MM.1S (cell line): Measurements from ENCODE around the gene BTBD19.
A peak's percentile ranks its signal among the peaks of the same experiment; 100 is the strongest.

Source experiments
- DNase-seq: peaks from one replicate; pipeline ENCODE4 v3.0.0-alpha.2; 2015
- H2AFZ ChIP-seq: fragments of 300-600 bp; sonication (generic); 2 replicates; pipeline ENCODE4 v1.6.0; 2016; ENCODE audit warnings: antibody characterized with exemption, low read length
- H3F3A ChIP-seq: fragments of 300-600 bp; sonication (generic); 2 replicates; pipeline ENCODE4 v1.6.1; 2016; ENCODE audit warnings: mild to moderate bottlenecking, antibody characterized with exemption, low read length, moderate library complexity, mixed read lengths; ENCODE audit not compliant: insufficient read depth
- H3K27ac ChIP-seq: fragments of 300-600 bp; sonication (generic); 2 replicates; pipeline ENCODE4 v1.5.1; 2016; ENCODE audit warnings: mild to moderate bottlenecking, low read length
- H3K27me3 ChIP-seq: fragments of 300-600 bp; sonication (generic); replicated peaks from 2 replicates; pipeline ENCODE4 v1.6.0; 2016; ENCODE audit warnings: low read length; ENCODE audit not compliant: insufficient read depth
- H3K36me3 ChIP-seq: fragments of 300-600 bp; sonication (generic); replicated peaks from 2 replicates; pipeline ENCODE4 v1.6.1; 2016; ENCODE audit warnings: mild to moderate bottlenecking, low read length, mixed read lengths; ENCODE audit not compliant: insufficient read depth
- H3K4me1 ChIP-seq: fragments of 300-600 bp; sonication (generic); 2 replicates; pipeline ENCODE4 v1.6.1; 2016; ENCODE audit warnings: low read length, mixed read lengths
- H3K4me2 ChIP-seq: fragments of 300-600 bp; sonication (generic); 2 replicates; pipeline ENCODE4 v1.6.0; 2016; ENCODE audit warnings: low read depth, low read length
- H3K4me3 ChIP-seq: fragments of 300-600 bp; sonication (generic); 2 replicates; pipeline ENCODE4 v1.5.1; 2016; ENCODE audit warnings: low read length, mixed read lengths
- H3K79me2 ChIP-seq: fragments of 300-600 bp; sonication (generic); 2 replicates; pipeline ENCODE4 v1.6.1; 2016; ENCODE audit warnings: mixed run types, low read length, mixed read lengths
- H3K9ac ChIP-seq: fragments of 300-600 bp; sonication (generic); 2 replicates; pipeline ENCODE4 v1.6.1; 2016; ENCODE audit warnings: low read length, mixed read lengths
- H3K9me2 ChIP-seq: fragments of 300-600 bp; sonication (generic); replicated peaks from 2 replicates; pipeline ENCODE4 v1.6.1; 2016; ENCODE audit warnings: mild to moderate bottlenecking, low read length, mixed read lengths; ENCODE audit not compliant: insufficient read depth
- H3K9me3 ChIP-seq: fragments of 300-600 bp; sonication (generic); replicated peaks from 2 replicates; pipeline ENCODE4 v1.6.1; 2016; ENCODE audit warnings: mild to moderate bottlenecking, low read length, mixed read lengths; ENCODE audit not compliant: insufficient read depth
- H4K20me1 ChIP-seq: fragments of 300-600 bp; sonication (generic); 2 replicates; pipeline ENCODE4 v1.6.1; 2016; ENCODE audit warnings: mild to moderate bottlenecking, low read length, moderate library complexity, mixed read lengths; ENCODE audit not compliant: insufficient read depth
- EZH2 ChIP-seq: fragments of 300-600 bp; sonication (generic); optimal IDR thresholded peaks from 2 replicates; pipeline ENCODE3; 2017; ENCODE audit warnings: low read depth, mild to moderate bottlenecking, antibody characterized with exemption, low read length, mixed read lengths
- EZH2phosphoT487 ChIP-seq: fragments of 300-600 bp; sonication (generic); IDR thresholded peaks from 2 replicates; pipeline ENCODE4 v1.6.1; 2018; ENCODE audit warnings: antibody characterized with exemption, low read length
- TF ChIP-seq, protein P1 (sequence below): fragments of 300-600 bp; sonication (generic); IDR thresholded peaks from 2 replicates; pipeline ENCODE4 v1.5.1; 2016; ENCODE audit warnings: antibody characterized with exemption, low read length, mixed read lengths

BTBD19 gene

DNA sequence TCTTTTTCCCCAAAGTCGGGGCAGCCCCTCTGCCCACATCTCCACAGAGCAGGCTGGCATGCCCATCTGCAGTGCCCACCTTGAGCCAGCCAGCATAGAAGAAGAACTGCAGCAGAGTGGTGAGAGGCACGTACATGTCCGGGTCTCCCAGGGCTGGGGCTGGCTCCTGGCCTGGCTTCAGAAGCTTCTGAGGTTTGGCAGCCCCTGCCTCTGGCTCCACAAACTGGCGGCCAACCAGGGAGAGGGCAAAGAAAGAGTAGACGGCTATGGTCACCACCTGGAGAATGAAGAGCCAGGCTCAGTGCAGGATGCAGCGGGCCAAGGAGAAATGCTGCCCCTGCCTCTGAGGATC is 23.3 kb upstream of the BTBD19 start:
- Histone ChIP-seq H4K20me1 (no peaks in the 10 kb centered on the region), H3K9ac (no peak overlapping the region), H3F3A (peaks cover 23% of the 10 kb centered on the region), H3K9me3 (no peaks in the 10 kb centered on the region), H3K79me2 (no peaks in the 10 kb centered on the region), H3K9me2 (no peaks in the 10 kb centered on the region), H3K27ac (no peak overlapping the region), H3K27me3 (no peaks in the 10 kb centered on the region), H3K4me2 (no peak overlapping the region), H2AFZ (no peak overlapping the region), H3K36me3 (no peaks in the 10 kb centered on the region), H3K4me3 (no peak overlapping the region), H3K4me1 (peaks cover 8% of the 10 kb centered on the region; the same call in 1 of the 2 replicates)
- DNase-seq: no peak
- no peak for TF ChIP-seq EZH2
- TF ChIP-seq EZH2phosphoT487: no peak
- TF ChIP-seq, protein P1, sequence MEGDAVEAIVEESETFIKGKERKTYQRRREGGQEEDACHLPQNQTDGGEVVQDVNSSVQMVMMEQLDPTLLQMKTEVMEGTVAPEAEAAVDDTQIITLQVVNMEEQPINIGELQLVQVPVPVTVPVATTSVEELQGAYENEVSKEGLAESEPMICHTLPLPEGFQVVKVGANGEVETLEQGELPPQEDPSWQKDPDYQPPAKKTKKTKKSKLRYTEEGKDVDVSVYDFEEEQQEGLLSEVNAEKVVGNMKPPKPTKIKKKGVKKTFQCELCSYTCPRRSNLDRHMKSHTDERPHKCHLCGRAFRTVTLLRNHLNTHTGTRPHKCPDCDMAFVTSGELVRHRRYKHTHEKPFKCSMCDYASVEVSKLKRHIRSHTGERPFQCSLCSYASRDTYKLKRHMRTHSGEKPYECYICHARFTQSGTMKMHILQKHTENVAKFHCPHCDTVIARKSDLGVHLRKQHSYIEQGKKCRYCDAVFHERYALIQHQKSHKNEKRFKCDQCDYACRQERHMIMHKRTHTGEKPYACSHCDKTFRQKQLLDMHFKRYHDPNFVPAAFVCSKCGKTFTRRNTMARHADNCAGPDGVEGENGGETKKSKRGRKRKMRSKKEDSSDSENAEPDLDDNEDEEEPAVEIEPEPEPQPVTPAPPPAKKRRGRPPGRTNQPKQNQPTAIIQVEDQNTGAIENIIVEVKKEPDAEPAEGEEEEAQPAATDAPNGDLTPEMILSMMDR: no peak

DNA sequence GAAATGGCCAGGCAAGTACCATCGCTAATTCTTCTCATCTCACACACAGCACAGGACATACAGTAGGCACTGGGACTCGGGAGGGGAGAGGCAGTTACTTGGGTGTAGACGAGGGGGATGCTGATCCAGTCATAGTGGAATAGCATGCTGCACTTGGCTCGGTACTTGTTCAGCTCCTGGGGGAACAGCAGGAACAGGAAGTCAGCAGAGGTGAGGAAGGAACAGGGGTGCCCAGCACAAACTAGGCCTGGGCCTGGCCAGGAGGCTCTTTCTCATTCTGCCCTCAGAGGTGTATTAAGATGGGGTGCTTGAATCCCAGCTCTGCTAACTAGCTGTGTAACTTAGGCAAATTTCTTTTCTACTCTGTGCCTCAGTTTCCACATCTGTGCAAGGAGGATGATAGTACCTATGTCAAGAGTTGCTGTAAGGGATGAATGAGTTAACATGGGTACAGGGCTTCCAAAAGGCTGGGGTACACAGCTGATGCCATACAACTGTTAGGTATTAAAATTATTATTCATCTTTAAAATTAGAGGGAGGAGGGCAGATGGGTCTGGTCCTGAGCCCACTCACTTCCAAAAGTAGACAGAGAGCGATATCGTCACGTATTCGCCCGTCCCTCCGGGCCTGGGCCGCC is 22.7 kb upstream of the BTBD19 start:
- H3K27me3 ChIP-seq: no peaks in the 10 kb centered on the region
- peak overlapping the region; percentile 47 for H3K4me3 ChIP-seq
- peak overlapping the region; percentile 71 for H3K4me2 ChIP-seq
- no peaks in the 10 kb centered on the region for H3K79me2 ChIP-seq
- DNase-seq: no peak
- H3K9me2 ChIP-seq: no peaks in the 10 kb centered on the region
- TF ChIP-seq, protein P1: no peak
- TF ChIP-seq EZH2: no peak
- H3K27ac ChIP-seq: no peak overlapping the region
- H3F3A ChIP-seq: peaks cover 19% of the 10 kb centered on the region
- H3K9ac ChIP-seq: no peak overlapping the region
- peak overlapping the region; percentile 64 for H2AFZ ChIP-seq
- no peaks in the 10 kb centered on the region for H3K9me3 ChIP-seq
- peaks cover 8% of the 10 kb centered on the region; the same call in 1 of the 2 replicates for H3K4me1 ChIP-seq
- no peaks in the 10 kb centered on the region for H3K36me3 ChIP-seq
- no peaks in the 10 kb centered on the region for H4K20me1 ChIP-seq

DNA sequence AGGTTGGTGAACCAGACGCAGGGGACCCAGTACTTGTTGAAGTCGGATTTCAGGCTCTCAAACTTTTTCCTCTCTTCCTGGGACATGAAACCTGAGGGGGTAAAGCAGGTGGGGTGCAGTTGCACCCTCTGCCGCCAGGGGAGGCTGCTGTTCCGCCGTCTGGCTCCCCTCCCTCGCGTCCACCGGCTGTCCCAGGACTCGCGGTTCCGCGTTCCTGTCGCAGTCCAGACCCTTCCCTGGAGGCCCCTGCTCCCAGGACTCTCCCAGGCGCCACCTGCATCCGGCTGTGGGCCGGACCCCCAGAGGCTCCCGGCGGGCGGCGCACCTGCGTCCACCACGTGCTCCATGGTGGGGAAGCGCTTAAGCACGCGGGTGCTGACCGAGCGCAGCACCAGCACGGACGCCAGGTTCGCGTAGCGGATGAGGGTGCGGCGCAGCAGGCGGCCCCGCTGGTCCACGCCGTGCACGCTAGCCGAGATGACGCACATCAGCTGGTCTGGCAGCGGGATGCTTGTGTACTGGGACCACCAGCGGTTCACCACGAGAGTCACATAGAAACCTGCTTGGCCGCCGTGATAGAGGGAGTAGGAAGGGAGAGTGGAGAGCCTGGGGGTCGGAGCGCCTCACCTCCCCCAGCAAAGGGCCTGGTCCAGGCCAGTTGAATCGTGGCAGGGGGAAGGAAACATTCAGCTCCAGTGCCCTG is 22.0 kb upstream of the BTBD19 start:
- Histone ChIP-seq H3K9me2 (no peaks in the 10 kb centered on the region), H3F3A (peaks cover 13% of the 10 kb centered on the region), H3K79me2 (no peaks in the 10 kb centered on the region), H3K4me1 (peaks cover 8% of the 10 kb centered on the region; the same call in 1 of the 2 replicates), H3K27ac (no peak overlapping the region), H4K20me1 (no peaks in the 10 kb centered on the region), H3K4me2 (peak overlapping the region; percentile 71), H3K4me3 (peak overlapping the region; percentile 47), H3K36me3 (no peaks in the 10 kb centered on the region), H2AFZ (peak overlapping the region; percentile 64), H3K9me3 (no peaks in the 10 kb centered on the region), H3K9ac (no peak overlapping the region), H3K27me3 (no peaks in the 10 kb centered on the region)
- TF ChIP-seq, protein P1: peak; percentile 90
- TF ChIP-seq EZH2phosphoT487: no peak
- no peak for TF ChIP-seq EZH2
- peak; percentile 27 for DNase-seq
